SW 1271 (cell line): ENCODE data around the gene ASB18.
A peak's percentile ranks its signal among the peaks of the same experiment; 100 is the strongest.

Experiments
- DNase-seq, 2 experiments: peaks; one replicate each; lab custom pipeline; 2025; lab: John Stamatoyannopoulos, UW

ASB18 gene

GRCh38 chr2:236208019-236208926 lies 55.9 kb downstream of the ASB18 start:
- DNase-seq: no peak

GRCh38 chr2:236207472-236207871 lies 56.7 kb downstream of the ASB18 start:
- DNase-seq: no peak

GRCh38 chr2:236205867-236206645 lies 58.1 kb downstream of the ASB18 start:
- no peak for DNase-seq

GRCh38 chr2:236204953-236205352 lies 59.3 kb downstream of the ASB18 start:
- no peak for DNase-seq

GRCh38 chr2:236200378-236200777 lies 63.8 kb downstream of the ASB18 start:
- no peak for DNase-seq

- no peak for DNase-seq
These were observed 67.8 kb downstream of the ASB18 start for GRCh38 chr2:236196366-236196765.

- no peak for DNase-seq
These were observed 68.5 kb downstream of the ASB18 start for GRCh38 chr2:236195726-236196125.

- no peak for DNase-seq
These were observed 69.4 kb downstream of the ASB18 start for GRCh38 chr2:236194786-236195185.

- no peak for DNase-seq
These were observed 71.2 kb downstream of the ASB18 start for GRCh38 chr2:236193026-236193425.

- no peak for DNase-seq
These were observed 73.5 kb downstream of the ASB18 start for GRCh38 chr2:236190674-236191073.

- DNase-seq: no peak
These were observed 79.5 kb downstream of the ASB18 start for GRCh38 chr2:236184701-236185100.

GRCh38 chr2:236180831-236181453 lies 83.3 kb downstream of the ASB18 start:
- peak; percentile 22 to 84 for DNase-seq

GRCh38 chr2:236180076-236180816 lies 84.0 kb downstream of the ASB18 start:
- DNase-seq: peak; percentile 48 to 83

GRCh38 chr2:236179236-236180075 lies 84.8 kb downstream of the ASB18 start:
- DNase-seq: peak; percentile 41 to 45

GRCh38 chr2:236178890-236179235 lies 85.3 kb downstream of the ASB18 start:
- DNase-seq: peak in 1 of 2 experiments; percentile 48

GRCh38 chr2:236177967-236178889 lies 86.0 kb downstream of the ASB18 start:
- DNase-seq: peak; percentile 59 to 79

GRCh38 chr2:236177604-236177966 lies 86.6 kb downstream of the ASB18 start:
- DNase-seq: no peak

GRCh38 chr2:236176951-236177350 lies 87.3 kb downstream of the ASB18 start:
- DNase-seq: no peak

GRCh38 chr2:236176417-236176816 lies 87.8 kb downstream of the ASB18 start:
- peak; percentile 15 to 39 for DNase-seq
